HepG2 (cell line): ENCODE data around the gene STKLD1. TPM values are rescaled to one million over a fixed set of nuclear protein-coding genes. Genes with fewer than 3 reads are reported as not detected.

Experiments
- ARID4A ChIP-seq: sonication (generic); formaldehyde crosslinking; IDR thresholded peaks from 2 replicates; pipeline ENCODE4 v1.5.0; 2020; ENCODE audit warnings: mild to moderate bottlenecking, missing genetic modification reagents, borderline replicate concordance
- ETV5 ChIP-seq: IDR thresholded peaks from 2 replicates; pipeline ENCODE4 v1.6.1; 2018; ENCODE audit warnings: missing biosample characterization, missing genetic modification reagents, inconsistent platforms, borderline replicate concordance
- NFYC ChIP-seq: IDR thresholded peaks from 2 replicates; pipeline ENCODE4 v1.6.1; 2016; ENCODE audit warnings: missing genetic modification reagents, missing compliant biosample characterization
- PAWR ChIP-seq: sonication (generic); formaldehyde crosslinking; IDR thresholded peaks from 2 replicates; pipeline ENCODE4 v1.4.0; 2020; ENCODE audit warnings: missing genetic modification reagents, mild to moderate bottlenecking, borderline replicate concordance
- ZBTB7B ChIP-seq: sonication (generic); formaldehyde crosslinking; IDR thresholded peaks from 2 replicates; pipeline ENCODE4 v1.4.0; 2020; ENCODE audit warnings: missing genetic modification reagents
- ZNF263 ChIP-seq: sonication (generic); formaldehyde crosslinking; IDR thresholded peaks from 2 replicates; pipeline ENCODE4 v1.4.0; 2020; ENCODE audit warnings: missing genetic modification reagents
- ZNF83 ChIP-seq: sonication (generic); formaldehyde crosslinking; IDR thresholded peaks from 2 replicates; pipeline ENCODE4 v1.4.0; 2020; ENCODE audit warnings: missing genetic modification reagents, mild to moderate bottlenecking, borderline replicate concordance
- polyA plus RNA-seq, 8 experiments: library from polyadenylated mRNA; depleted of rRNA in 3 of 8; stranded (reverse) in 7 of 8; unstranded in 1 of 8; fragments of >200 nt; fragmentation: Illumina TruSeq in 4 of 8; extraction: Trizol in 4 of 8; gene quantifications; 2 replicates each; pipeline versions ENCODE4 v1.2.1 to v1.2.3, GENCODE V29; 2011 to 2016; ENCODE audit warnings: low read depth in 4 of 8, missing spikeins in 1 of 8, mixed read lengths in 1 of 8; ENCODE audit not compliant: insufficient read depth in 1 of 8
- total RNA-seq, 5 experiments: library from RNA; depleted of rRNA; stranded (reverse); fragments of >200 nt; fragmentation: Illumina TruSeq; extraction: Trizol; gene quantifications; 2 replicates each; pipeline ENCODE4 v1.2.3, GENCODE V29; 2016; ENCODE audit warnings: low read depth in 1 of 5
- TF ChIP-seq, protein P1 (sequence below): IDR thresholded peaks from 2 replicates; pipeline ENCODE4 v1.6.1; 2012; ENCODE audit warnings: inconsistent platforms
- TF ChIP-seq, protein P2 (sequence below): sonication (generic); formaldehyde crosslinking; IDR thresholded peaks from 2 replicates; pipeline ENCODE4 v1.4.0; 2020; ENCODE audit warnings: missing genetic modification reagents

STKLD1 gene
- total and polyA plus RNA-seq, 2 of the 13 experiments (the other 11 are each of a cell fraction or from before 2014, with no cell fraction given), result 1.5 to 2.2 TPM

DNA sequence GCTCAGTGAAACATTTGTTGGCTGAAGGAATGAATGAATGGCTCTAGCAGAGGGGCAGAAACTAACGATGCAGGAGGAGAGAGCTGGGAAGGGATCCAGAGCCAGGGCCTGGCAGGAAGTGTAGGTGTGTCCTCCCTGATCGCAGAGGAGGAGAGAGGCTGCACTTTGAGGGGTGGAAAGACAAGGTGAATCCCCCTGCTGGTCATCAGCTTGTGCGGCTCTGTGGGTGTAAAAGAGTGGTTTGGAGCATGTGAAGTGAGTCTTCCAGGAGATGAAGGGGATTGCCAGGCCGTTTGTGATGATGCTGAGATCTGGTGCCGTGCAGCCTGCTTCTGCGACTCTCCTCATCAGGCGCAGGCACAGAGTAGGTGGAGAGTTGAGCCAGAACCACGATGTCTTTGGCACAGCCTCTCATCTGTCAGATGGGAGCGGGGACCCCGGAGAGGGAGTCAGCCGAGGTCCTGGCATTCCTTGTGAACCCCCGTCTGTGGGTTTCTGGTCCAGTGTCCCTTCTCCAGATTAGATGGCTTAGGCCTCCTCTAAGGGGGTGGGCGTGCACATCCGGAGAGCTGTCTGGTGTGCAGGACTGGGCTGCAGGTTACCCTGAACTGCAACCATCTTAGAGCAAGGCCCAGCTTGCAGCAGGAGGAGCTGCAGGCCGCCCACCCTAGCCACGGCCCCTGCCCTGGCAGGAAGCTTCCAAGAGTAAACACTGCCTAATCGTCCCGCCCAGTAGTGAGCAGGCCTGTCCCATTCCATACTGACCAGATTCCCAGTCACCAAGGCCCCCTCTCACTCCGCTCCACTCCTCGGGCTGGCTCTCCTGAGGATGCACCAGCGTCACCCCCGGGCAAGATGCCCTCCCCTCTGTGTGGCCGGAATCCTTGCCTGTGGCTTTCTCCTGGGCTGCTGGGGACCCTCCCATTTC is 45.7 kb downstream of the STKLD1 start, which contains the start of gene ADAMTS13 (continued):
- TF ChIP-seq, protein P1, sequence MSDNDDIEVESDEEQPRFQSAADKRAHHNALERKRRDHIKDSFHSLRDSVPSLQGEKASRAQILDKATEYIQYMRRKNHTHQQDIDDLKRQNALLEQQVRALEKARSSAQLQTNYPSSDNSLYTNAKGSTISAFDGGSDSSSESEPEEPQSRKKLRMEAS, result 0 out of 2 replicates have a peak, but pooled peaks have one; percentile 17
- peak; percentile 47; the same call in 1 of the 2 replicates for TF ChIP-seq ARID4A
- peak; percentile 76 for TF ChIP-seq ZNF263 (CRISPR knock-in tag)
- peak; percentile 50 for TF ChIP-seq ETV5
- 0 out of 2 replicates have a peak, but pooled peaks have one; percentile 65 for TF ChIP-seq ZBTB7B
- no peak for TF ChIP-seq NFYC (CRISPR knock-in tag)
- no peak for TF ChIP-seq ZNF83 (CRISPR knock-in tag)
- TF ChIP-seq PAWR (CRISPR knock-in tag), result no peak
- TF ChIP-seq, protein P2, sequence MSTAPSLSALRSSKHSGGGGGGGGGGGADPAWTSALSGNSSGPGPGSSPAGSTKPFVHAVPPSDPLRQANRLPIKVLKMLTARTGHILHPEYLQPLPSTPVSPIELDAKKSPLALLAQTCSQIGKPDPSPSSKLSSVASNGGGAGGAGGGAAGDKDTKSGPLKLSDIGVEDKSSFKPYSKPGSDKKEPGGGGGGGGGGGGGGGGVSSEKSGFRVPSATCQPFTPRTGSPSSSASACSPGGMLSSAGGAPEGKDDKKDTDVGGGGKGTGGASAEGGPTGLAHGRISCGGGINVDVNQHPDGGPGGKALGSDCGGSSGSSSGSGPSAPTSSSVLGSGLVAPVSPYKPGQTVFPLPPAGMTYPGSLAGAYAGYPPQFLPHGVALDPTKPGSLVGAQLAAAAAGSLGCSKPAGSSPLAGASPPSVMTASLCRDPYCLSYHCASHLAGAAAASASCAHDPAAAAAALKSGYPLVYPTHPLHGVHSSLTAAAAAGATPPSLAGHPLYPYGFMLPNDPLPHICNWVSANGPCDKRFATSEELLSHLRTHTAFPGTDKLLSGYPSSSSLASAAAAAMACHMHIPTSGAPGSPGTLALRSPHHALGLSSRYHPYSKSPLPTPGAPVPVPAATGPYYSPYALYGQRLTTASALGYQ (CRISPR knock-in tag), result no peak
